Measurements from ENCODE around the gene SAPCD2.

Gene SAPCD2

GRCh38 chr9:137107312-137107921, 37.1 kb upstream of the SAPCD2 start:
- peak in 1 of 2 donors; percentile 5 for ATAC-seq

GRCh38 chr9:137106662-137107250, 36.4 kb upstream of the SAPCD2 start:
- no peak for ATAC-seq

GRCh38 chr9:137105814-137106661, 35.7 kb upstream of the SAPCD2 start:
- no peak for ATAC-seq

GRCh38 chr9:137103206-137103999, 33.0 kb upstream of the SAPCD2 start:
- ATAC-seq, result no peak

- ATAC-seq, result no peak
These were observed 28.9 kb upstream of the SAPCD2 start for GRCh38 chr9:137099231-137099630.

GRCh38 chr9:137097761-137098462, 27.6 kb upstream of the SAPCD2 start:
- no peak for ATAC-seq

- ATAC-seq, result no peak
These were observed 26.6 kb upstream of the SAPCD2 start for GRCh38 chr9:137096785-137097546.

GRCh38 chr9:137095664-137096517, 25.5 kb upstream of the SAPCD2 start:
- peak; percentile 97 for ATAC-seq

GRCh38 chr9:137089232-137089947, 19.0 kb upstream of the SAPCD2 start:
- no peak for ATAC-seq

GRCh38 chr9:137088121-137088520, 17.8 kb upstream of the SAPCD2 start:
- no peak for ATAC-seq

GRCh38 chr9:137087409-137087925, 17.1 kb upstream of the SAPCD2 start:
- ATAC-seq, result no peak

- ATAC-seq, result peak; percentile 84 to 86
These were observed 16.4 kb upstream of the SAPCD2 start, which contains the start of gene MAN1B1 for GRCh38 chr9:137086531-137087408. TSS of gene MAN1B1 (plus strand) at chr9:137086985. CDS start at chr9:137087000, 15 bp downstream.

GRCh38 chr9:137085920-137086530, 15.7 kb upstream of the SAPCD2 start:
- ATAC-seq, result peak; percentile 0 to 1

GRCh38 chr9:137084526-137084925, 14.2 kb upstream of the SAPCD2 start:
- ATAC-seq, result no peak

- ATAC-seq, result no peak
These were observed 13.1 kb upstream of the SAPCD2 start for GRCh38 chr9:137083394-137084004.

- no peak for ATAC-seq
These were observed 12.6 kb upstream of the SAPCD2 start for GRCh38 chr9:137082925-137083290.

- ATAC-seq, result no peak
These were observed 12.0 kb upstream of the SAPCD2 start for GRCh38 chr9:137082222-137082924.

All from activated CD4-positive, CD25-positive, alpha-beta regulatory T cell treated with anti-CD3 and anti-CD28 coated beads, Interleukin-2, amount 50 U/mL, for 24 hours (primary cell).